OCI-LY3 (cell line): ENCODE measurements around the gene NGF.

Experiments used
- EZH2phosphoT487 ChIP-seq: fragments of 200-600 bp; shearing (Covaris generic); IDR thresholded peaks from 2 replicates; pipeline ENCODE4 v1.6.1; 2018; ENCODE audit warnings: antibody characterized with exemption, mixed run types, low read depth
- TF ChIP-seq, protein P1 (sequence below): fragments of 200-600, 300-600 bp; sonication (generic); IDR thresholded peaks from 2 replicates; pipeline ENCODE4 v1.5.1; 2014; ENCODE audit warnings: antibody characterized with exemption, low read length, low read depth

DNA sequence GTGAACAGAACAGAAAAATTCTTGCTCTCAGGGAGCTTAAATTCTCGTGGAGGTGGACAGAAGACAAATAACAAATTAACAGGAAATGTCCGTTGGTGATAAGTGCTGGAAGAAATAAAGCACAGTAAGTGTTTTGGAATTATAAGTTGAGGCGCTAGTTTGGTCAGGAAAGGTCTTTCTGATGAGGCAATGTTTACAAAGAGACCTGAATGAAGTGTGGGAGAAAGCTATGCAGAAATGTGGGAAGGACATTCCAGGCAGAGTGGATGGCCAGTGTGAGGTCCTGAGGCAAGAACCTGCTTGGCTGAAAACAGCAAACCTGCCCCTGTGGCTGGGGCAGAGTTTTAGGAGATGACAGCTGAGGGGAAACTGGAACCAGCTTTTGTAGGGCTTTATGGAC, 23.3 kb downstream of the NGF start:
- TF ChIP-seq EZH2phosphoT487, result no peak
- TF ChIP-seq, protein P1, sequence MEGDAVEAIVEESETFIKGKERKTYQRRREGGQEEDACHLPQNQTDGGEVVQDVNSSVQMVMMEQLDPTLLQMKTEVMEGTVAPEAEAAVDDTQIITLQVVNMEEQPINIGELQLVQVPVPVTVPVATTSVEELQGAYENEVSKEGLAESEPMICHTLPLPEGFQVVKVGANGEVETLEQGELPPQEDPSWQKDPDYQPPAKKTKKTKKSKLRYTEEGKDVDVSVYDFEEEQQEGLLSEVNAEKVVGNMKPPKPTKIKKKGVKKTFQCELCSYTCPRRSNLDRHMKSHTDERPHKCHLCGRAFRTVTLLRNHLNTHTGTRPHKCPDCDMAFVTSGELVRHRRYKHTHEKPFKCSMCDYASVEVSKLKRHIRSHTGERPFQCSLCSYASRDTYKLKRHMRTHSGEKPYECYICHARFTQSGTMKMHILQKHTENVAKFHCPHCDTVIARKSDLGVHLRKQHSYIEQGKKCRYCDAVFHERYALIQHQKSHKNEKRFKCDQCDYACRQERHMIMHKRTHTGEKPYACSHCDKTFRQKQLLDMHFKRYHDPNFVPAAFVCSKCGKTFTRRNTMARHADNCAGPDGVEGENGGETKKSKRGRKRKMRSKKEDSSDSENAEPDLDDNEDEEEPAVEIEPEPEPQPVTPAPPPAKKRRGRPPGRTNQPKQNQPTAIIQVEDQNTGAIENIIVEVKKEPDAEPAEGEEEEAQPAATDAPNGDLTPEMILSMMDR, result no peak
